GM21367 (cell line): ENCODE data around the gene AP1G2.

Experiments used
- ATAC-seq: cut with Tn5 transposase; IDR thresholded peaks from one replicate; pipeline ENCODE4 v1.9.1; 2021; ENCODE audit not compliant: unreplicated experiment

AP1G2 gene

DNA sequence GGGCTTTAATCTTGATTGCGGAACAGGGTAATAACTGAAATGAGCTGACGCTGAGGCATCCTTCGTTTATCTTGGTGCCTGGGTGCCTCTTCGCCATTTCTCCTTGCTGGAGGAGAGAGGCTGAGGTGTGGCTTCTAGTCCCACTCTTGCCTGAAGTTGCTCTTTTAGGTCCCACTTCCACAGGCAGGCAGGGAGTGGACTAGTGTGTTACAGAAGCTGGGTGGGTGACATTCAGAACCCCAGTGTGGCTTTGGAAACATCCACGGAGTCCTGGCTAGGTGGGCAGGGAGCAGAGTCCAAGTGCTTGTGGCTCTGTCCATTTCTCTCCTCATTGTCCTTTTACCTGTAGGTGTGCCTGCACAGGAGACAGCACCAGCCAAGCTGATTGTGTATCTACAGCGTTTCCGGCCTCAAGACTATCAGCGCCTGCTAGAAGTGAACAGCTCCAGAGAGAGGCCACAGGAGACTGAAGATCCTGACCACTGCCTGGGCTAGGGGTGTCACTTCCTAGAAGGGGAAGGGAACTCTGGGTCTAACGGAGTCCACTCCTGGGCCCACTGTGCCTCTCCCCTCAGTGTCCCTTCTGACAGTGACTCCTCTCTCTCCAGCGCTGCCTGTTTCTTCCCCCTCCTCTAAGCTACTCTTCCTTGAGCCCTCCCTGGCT lies 9.1 kb downstream of the AP1G2 start:
- ATAC-seq, result no peak

- no peak for ATAC-seq
Observed at GRCh38 chr14:23557946-23558345, 9.6 kb downstream of the AP1G2 start.

DNA sequence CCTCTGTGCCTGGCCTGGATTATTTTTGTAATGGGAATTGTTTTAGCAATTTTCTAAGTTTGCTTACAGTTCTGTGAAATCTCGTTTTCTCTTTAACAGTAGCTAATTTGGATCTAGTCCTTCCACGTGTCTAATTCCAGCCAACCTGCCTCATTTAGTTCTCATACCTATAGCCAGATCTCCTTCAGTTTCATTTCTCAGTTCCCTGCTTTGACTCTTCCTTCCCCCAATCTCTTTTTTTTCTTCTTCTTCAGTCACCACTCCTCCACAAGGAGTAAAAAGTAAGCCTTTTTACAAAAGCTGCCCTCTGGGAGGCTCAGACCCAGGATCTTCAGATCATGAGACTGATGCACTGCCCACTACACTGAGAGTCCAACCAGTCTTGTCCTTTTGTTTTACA lies 10.1 kb downstream of the AP1G2 start:
- ATAC-seq, result no peak

- ATAC-seq, result no peak
Observed at GRCh38 chr14:23556700-23557440, 10.7 kb downstream of the AP1G2 start.

- peak; percentile 79 for ATAC-seq
Observed at GRCh38 chr14:23555882-23556699, 11.5 kb downstream of the AP1G2 start, which contains the start of gene THTPA. THTPA (plus strand) TSS chr14:23556271; CDS start chr14:23556758, 487 bp downstream.

DNA sequence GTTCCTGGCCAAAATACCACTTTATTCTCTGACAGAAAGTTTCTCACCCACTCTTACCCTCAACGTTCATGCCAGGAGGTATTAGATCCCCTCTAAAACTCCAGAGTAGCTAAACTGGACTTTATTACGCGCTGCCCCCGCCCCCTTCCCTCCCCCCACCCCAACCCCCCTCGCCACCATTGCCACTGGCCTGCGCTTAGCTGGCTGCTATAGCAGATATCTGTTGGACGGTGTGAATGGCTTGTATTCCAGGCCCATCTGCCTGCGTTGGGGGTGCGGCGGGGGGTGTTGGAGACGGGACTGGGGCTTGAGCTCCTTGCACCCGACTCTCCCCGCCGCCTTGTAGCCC lies 12.1 kb downstream of the AP1G2 start:
- ATAC-seq, result no peak

- peak; percentile 48 for ATAC-seq
Observed at GRCh38 chr14:23551266-23552028, 16.1 kb downstream of the AP1G2 start, which contains the start of gene ZFHX2. ZFHX2 (minus strand) TSS chr14:23551765; CDS start chr14:23535325, 16,440 bp downstream.

DNA sequence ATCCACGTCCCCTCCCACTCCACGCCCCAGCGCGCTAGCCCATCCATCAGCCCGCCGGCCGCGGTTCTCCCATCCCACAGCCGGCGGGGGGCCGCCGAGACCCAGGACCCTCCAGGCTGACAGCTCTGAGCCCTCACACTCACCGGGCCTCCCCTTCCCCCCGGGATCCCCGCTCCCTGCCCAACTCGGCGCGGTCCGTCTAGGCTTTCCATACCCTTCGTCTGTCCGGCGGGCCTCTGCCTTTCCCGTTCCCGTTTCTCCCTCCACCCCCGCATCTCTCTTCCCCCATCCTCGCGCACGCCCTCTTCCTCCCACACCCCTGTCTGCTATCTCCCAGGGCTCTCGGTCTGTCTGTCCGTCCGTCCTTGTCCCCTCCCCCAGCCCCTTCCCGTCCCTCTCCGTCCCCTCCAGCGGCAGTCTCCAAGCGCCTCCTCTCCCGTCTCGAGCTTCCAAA lies 16.8 kb downstream of the AP1G2 start:
- no peak for ATAC-seq

- ATAC-seq, result no peak
Observed at GRCh38 chr14:23550131-23550811, 17.3 kb downstream of the AP1G2 start.

- ATAC-seq, result no peak
Observed at GRCh38 chr14:23548351-23549318, 19.0 kb downstream of the AP1G2 start.

DNA sequence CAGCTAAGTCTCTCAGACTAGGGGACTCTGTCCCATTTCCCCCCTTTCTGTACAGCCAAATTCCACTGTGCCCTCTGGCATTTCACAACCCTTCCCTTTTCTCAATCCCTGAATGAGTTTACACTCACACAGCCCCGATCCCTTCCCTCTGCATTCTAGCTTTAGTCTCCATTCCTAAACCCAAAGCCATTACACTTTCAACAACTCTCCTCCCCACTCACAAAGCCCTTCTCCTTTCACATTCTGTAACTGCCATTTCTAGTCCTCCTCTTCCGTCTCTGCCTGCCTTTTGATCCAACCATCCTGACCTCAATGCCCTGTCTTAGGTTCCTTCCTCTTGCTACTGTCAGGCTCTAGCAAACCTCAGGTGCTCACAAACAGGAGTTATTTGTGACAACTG lies 19.7 kb downstream of the AP1G2 start:
- ATAC-seq, result no peak

GRCh38 chr14:23546450-23547035 lies 21.0 kb downstream of the AP1G2 start:
- ATAC-seq, result no peak

DNA sequence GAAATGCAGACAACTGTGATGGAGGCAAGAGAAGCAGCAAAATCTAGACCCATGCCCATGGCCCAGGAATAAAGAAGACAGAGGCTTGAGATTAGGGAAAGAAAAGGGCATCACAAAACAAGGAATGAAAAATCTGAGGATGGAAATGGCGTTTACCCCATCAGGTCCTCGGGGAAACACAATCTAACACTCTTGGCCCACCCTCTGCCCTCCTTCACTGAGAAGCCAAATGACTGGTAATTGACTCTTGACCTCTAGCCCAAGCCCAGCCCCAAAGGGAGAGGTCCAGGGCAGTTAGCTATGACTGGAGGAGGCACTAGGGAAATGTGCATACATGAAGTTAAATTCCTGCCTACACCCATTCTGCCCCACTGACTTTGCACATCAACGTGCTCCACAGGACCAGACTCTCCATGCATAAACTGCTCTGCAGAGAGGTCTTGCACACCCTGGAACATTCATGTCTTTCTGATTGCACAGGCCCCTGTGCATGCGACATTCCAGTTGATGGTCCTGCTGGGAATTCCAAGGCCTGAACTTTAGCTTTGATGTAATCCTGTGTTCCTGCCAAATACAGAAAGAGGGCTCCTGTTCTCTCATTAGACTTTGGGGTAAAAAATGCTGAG lies 21.7 kb downstream of the AP1G2 start:
- no peak for ATAC-seq

- ATAC-seq, result no peak
Observed at GRCh38 chr14:23544511-23545447, 22.8 kb downstream of the AP1G2 start.

- no peak for ATAC-seq
Observed at GRCh38 chr14:23543403-23543802, 24.2 kb downstream of the AP1G2 start.

GRCh38 chr14:23542261-23542660 lies 25.3 kb downstream of the AP1G2 start:
- no peak for ATAC-seq

GRCh38 chr14:23540141-23540469 lies 27.5 kb downstream of the AP1G2 start:
- ATAC-seq, result no peak
